ENCODE data around the gene PITPNC1. TPM values are rescaled to one million over a fixed set of nuclear protein-coding genes. Genes with fewer than 3 reads are reported as not detected.

Gene PITPNC1
- total and polyA plus RNA-seq, 2 of the 13 experiments (the other 11 are each of a cell fraction or from before 2014, with no cell fraction given) = 4.1 to 5.7 TPM

GRCh38 chr17:67687511-67687910 is 310.4 kb downstream of the PITPNC1 start:
- Histone ChIP-seq H3K4me3 (replicated peaks in 1 of 3; ENCODE audit: insufficient read depth in 1 of 3, low read depth in 2 of 3, low read length in 3 of 3) (no peak overlapping the region), H3K4me2 (ENCODE audit: low read depth, low read length) (no peak overlapping the region), H3K27me3 (ENCODE audit: control insufficient read depth in 1 of 2, insufficient read depth in 2 of 2, low read length in 2 of 2) (peaks cover 0 to 5% of the 10 kb centered on the region in 2 experiments; a peak in 1 of 5 replicates), H3K36me3 (replicated peaks in 1 of 2; ENCODE audit: control insufficient read depth in 1 of 2, insufficient read depth in 2 of 2, low read length in 2 of 2) (no peaks in the 10 kb centered on the region), H2AFZ (ENCODE audit: low read length) (no peak overlapping the region), H3K27ac (ENCODE audit: extremely low read length, insufficient read depth, low read length) (no peak overlapping the region), H3K4me1 (ENCODE audit: insufficient read depth, low read length) (peaks cover 1% of the 10 kb centered on the region), H3K9me3 (ENCODE audit: low read length) (no peaks in the 10 kb centered on the region), H3K79me2 (ENCODE audit: insufficient read depth, low read length) (no peaks in the 10 kb centered on the region), H3K9ac (ENCODE audit: insufficient read depth, low read depth, low read length) (no peak overlapping the region), H4K20me1 (ENCODE audit: insufficient read depth, low read length) (no peaks in the 10 kb centered on the region)
- DNase-seq (ENCODE audit: low spot score) = no peak
- POLR2A ChIA-PET = no interaction called here
- intact Hi-C loops (cut with micrococcal nuclease; ENCODE audit: unreplicated experiment) = no loop called here
- in situ Hi-C loops (cut with HindIII; ENCODE audit: extremely low pct_ligation_motif_present, low pct_unique_long_range_greater_than_20kb) = no loop called here
- ATAC-seq = no peak
- 45% methylated on average over 2 of the region's 2 CpGs for WGBS (ENCODE audit: low lambda C conversion rate)
- TF ChIP-seq ZNF570 (CRISPR knock-in tag; IDR thresholded peaks at IDR 0.05; ENCODE audit: borderline replicate concordance) = no peak
- no peak for TF ChIP-seq U2AF1 (optimal IDR thresholded peaks at IDR 0.05; ENCODE audit: low read depth, low read length)
- no peak for TF ChIP-seq HOXA5 (CRISPR knock-in tag; IDR thresholded peaks at IDR 0.05)
- no peak for TF ChIP-seq ZNF615 (CRISPR knock-in tag; IDR thresholded peaks at IDR 0.05; ENCODE audit: borderline replicate concordance)
- no peak for TF ChIP-seq CBX2 (IDR thresholded peaks at IDR 0.05; ENCODE audit: low read depth, low read length)
- no peak for TF ChIP-seq CBX2 (CRISPR knock-in tag; IDR thresholded peaks at IDR 0.05; ENCODE audit: low read depth)
- no peak for TF ChIP-seq RAD51 (IDR thresholded peaks at IDR 0.05; ENCODE audit: borderline replicate concordance)
- TF ChIP-seq REPIN1 (CRISPR knock-in tag; IDR thresholded peaks at IDR 0.05; ENCODE audit: borderline replicate concordance, low read depth) = no peak
- BruUV-seq (replicated peaks) = no TSS peak
- CTCF ChIA-PET (ENCODE audit: low intra/inter-chr PET ratio, low total read pairs) = interaction anchor here (1.1 kb wide), 1 partner anchor 313 kb away, joined by 3 read pairs; no protein-coding TSS in a partner anchor
- no peak for FAIRE-seq

GRCh38 chr17:67689534-67690177 is 312.6 kb downstream of the PITPNC1 start:
- BruUV-seq (replicated peaks) = no TSS peak
- Histone ChIP-seq H3K9me3 (ENCODE audit: low read length) (no peaks in the 10 kb centered on the region), H3K4me3 (replicated peaks in 1 of 3; ENCODE audit: insufficient read depth in 1 of 3, low read depth in 2 of 3, low read length in 3 of 3) (no peak overlapping the region), H2AFZ (ENCODE audit: low read length) (no peak overlapping the region), H3K79me2 (ENCODE audit: insufficient read depth, low read length) (no peaks in the 10 kb centered on the region), H3K4me1 (ENCODE audit: insufficient read depth, low read length) (no peaks in the 10 kb centered on the region), H3K27me3 (ENCODE audit: control insufficient read depth in 1 of 2, insufficient read depth in 2 of 2, low read length in 2 of 2) (peaks cover 0 to 7% of the 10 kb centered on the region in 2 experiments; a peak in 1 of 5 replicates), H3K27ac (ENCODE audit: extremely low read length, insufficient read depth, low read length) (no peak overlapping the region), H4K20me1 (ENCODE audit: insufficient read depth, low read length) (no peaks in the 10 kb centered on the region), H3K36me3 (replicated peaks in 1 of 2; ENCODE audit: control insufficient read depth in 1 of 2, insufficient read depth in 2 of 2, low read length in 2 of 2) (no peaks in the 10 kb centered on the region), H3K9ac (ENCODE audit: insufficient read depth, low read depth, low read length) (no peak overlapping the region), H3K4me2 (ENCODE audit: low read depth, low read length) (no peak overlapping the region)
- FAIRE-seq (peak; percentile 85), ATAC-seq (no peak), DNase-seq (ENCODE audit: low spot score) (peak; percentile 58)
- WGBS (ENCODE audit: low lambda C conversion rate) = 39% methylated on average over 2 of the region's 2 CpGs
- ChIA-PET CTCF (ENCODE audit: low intra/inter-chr PET ratio, low total read pairs) (interaction anchor here (0.9 to 2.5 kb wide), 4 partner anchors 61 to 315 kb away, joined by 3 to 17 read pairs (median 9); partner anchors contain the start of gene PITPNC1), POLR2A (no interaction called here)
- in situ Hi-C loops (cut with HindIII; ENCODE audit: extremely low pct_ligation_motif_present, low pct_unique_long_range_greater_than_20kb) = loop anchor here (5.0 kb wide), 1 partner anchor 312 kb away; the partner anchor contains the start of gene PITPNC1
- intact Hi-C loops (cut with micrococcal nuclease; ENCODE audit: unreplicated experiment) = loop anchor here (1.0 kb wide), 1 partner anchor 315 kb away; no protein-coding TSS in a partner anchor
- TF ChIP-seq RAD21 (CRISPR knock-in tag; IDR thresholded peaks at IDR 0.05) = 0 out of 2 replicates have a peak, but pooled peaks have one; percentile 32
- TF ChIP-seq ARNT2 (CRISPR knock-in tag; IDR thresholded peaks at IDR 0.05; ENCODE audit: low read depth) = no peak
- peak; percentile 71 for TF ChIP-seq SMC3 (IDR thresholded peaks at IDR 0.05; ENCODE audit: low read length)
- 0 out of 4 replicates have a peak, but pooled peaks of 1 of the 2 experiments have one; percentile 0 for TF ChIP-seq NR2F1 (CRISPR knock-in tag; IDR thresholded peaks at IDR 0.05)
- peak; percentile 77 for TF ChIP-seq CTCF (CRISPR knock-in tag; IDR thresholded peaks at IDR 0.05)
- TF ChIP-seq MIXL1 (CRISPR knock-in tag; IDR thresholded peaks at IDR 0.05) = peak; percentile 36; the same call in 1 of the 2 replicates
- TF ChIP-seq POLR2A (IDR thresholded peaks at IDR 0.05; ENCODE audit: insufficient read depth in 1 of 2, low read depth in 2 of 2, low read length in 2 of 2) = no peak
- TF ChIP-seq STAG1 (CRISPR knock-in tag; IDR thresholded peaks at IDR 0.05) = peak; percentile 73
- TF ChIP-seq NFE2 (CRISPR knock-in tag; IDR thresholded peaks at IDR 0.05) = no peak
